Measurements from ENCODE around the gene CDC25A. TPM values are rescaled to one million over a fixed set of nuclear protein-coding genes. Genes with fewer than 3 reads are reported as not detected.

CDC25A gene
- total and polyA plus RNA-seq, 8 donors = 0.28 to 1.1 (median 0.72) TPM

GRCh38 chr3:48151058-48151806 lies 37.0 kb downstream of the CDC25A start:
- H3K4me3 ChIP-seq = no peak overlapping the region
- intact Hi-C loops (cut with DNase I) = loop anchor here in 2 of 3 donors (5.0 to 10.0 kb wide), 2 partner anchors 306 to 309 kb away; no protein-coding TSS in a partner anchor
- FAIRE-seq (no peak), ATAC-seq (peak; percentile 98 to 100 (median 99)), DNase-seq (peak; percentile 66 to 91 (median 78))
- H3K27me3 ChIP-seq = no peaks in the 10 kb centered on the region
- TF ChIP-seq CTCF (IDR thresholded peaks at IDR 0.05) = peak; percentile 41 to 78 (median 69)
- no peaks in the 10 kb centered on the region for H3K4me1 ChIP-seq
- H3K36me3 ChIP-seq = no peaks in the 10 kb centered on the region
- H3K27ac ChIP-seq = no peak overlapping the region
- WGBS, 2 donors = 28 to 29% methylated on average over 8 of the region's 8 CpGs
- H3K9me3 ChIP-seq = no peaks in the 10 kb centered on the region

- Histone ChIP-seq H3K36me3 (no peaks in the 10 kb centered on the region), H3K27ac (no peak overlapping the region), H3K27me3 (no peaks in the 10 kb centered on the region), H3K4me3 (no peak overlapping the region), H3K9me3 (no peaks in the 10 kb centered on the region), H3K4me1 (no peaks in the 10 kb centered on the region)
- FAIRE-seq (no peak), DNase-seq (no peak), ATAC-seq (no peak)
- 87 to 90% methylated on average over 5 of the region's 5 CpGs for WGBS, 2 donors
- TF ChIP-seq CTCF (IDR thresholded peaks at IDR 0.05) = no peak
- intact Hi-C loops (cut with DNase I) = no loop called here
Measured at GRCh38 chr3:48143992-48144391, 44.2 kb downstream of the CDC25A start.

- DNase-seq = no peak
- no peak for FAIRE-seq
- WGBS, 2 donors = 93 to 95% methylated on average over 3 of the region's 3 CpGs
- intact Hi-C loops (cut with DNase I) = no loop called here
- no peaks in the 10 kb centered on the region for H3K27me3 ChIP-seq
- no peak overlapping the region for H3K27ac ChIP-seq
- ATAC-seq = no peak
- H3K36me3 ChIP-seq = no peaks in the 10 kb centered on the region
- H3K4me3 ChIP-seq = no peak overlapping the region
- no peaks in the 10 kb centered on the region for H3K9me3 ChIP-seq
- H3K4me1 ChIP-seq = no peaks in the 10 kb centered on the region
- TF ChIP-seq CTCF (IDR thresholded peaks at IDR 0.05) = no peak
Measured at GRCh38 chr3:48143567-48143966, 44.6 kb downstream of the CDC25A start.

- Histone ChIP-seq H3K4me3 (no peak overlapping the region), H3K27me3 (no peaks in the 10 kb centered on the region), H3K27ac (no peak overlapping the region), H3K4me1 (no peaks in the 10 kb centered on the region), H3K36me3 (no peaks in the 10 kb centered on the region), H3K9me3 (no peaks in the 10 kb centered on the region)
- intact Hi-C loops (cut with DNase I) = no loop called here
- 64 to 65% methylated on average over 11 of the region's 11 CpGs for WGBS, 2 donors
- FAIRE-seq (no peak), DNase-seq (peak in 4 of 6 donors; percentile 25 to 50 (median 35)), ATAC-seq (peak in 3 of 4 donors; percentile 45 to 64 (median 47))
- no peak for TF ChIP-seq CTCF (IDR thresholded peaks at IDR 0.05)
Measured at GRCh38 chr3:48142316-48142870, 45.8 kb downstream of the CDC25A start.

GRCh38 chr3:48141604-48142137 lies 46.5 kb downstream of the CDC25A start:
- no peaks in the 10 kb centered on the region for H3K4me1 ChIP-seq
- H3K9me3 ChIP-seq = no peaks in the 10 kb centered on the region
- no peaks in the 10 kb centered on the region for H3K27me3 ChIP-seq
- FAIRE-seq (no peak), ATAC-seq (no peak), DNase-seq (no peak)
- H3K27ac ChIP-seq = no peak overlapping the region
- no peak for TF ChIP-seq CTCF (IDR thresholded peaks at IDR 0.05)
- intact Hi-C loops (cut with DNase I) = no loop called here
- no peak overlapping the region for H3K4me3 ChIP-seq
- H3K36me3 ChIP-seq = no peaks in the 10 kb centered on the region
- WGBS, 2 donors = 95 to 96% methylated on average over 7 to 9 of the region's 9 CpGs
